NCI-H1048 (cell line): ENCODE data around the gene DYNC1LI1.
"Not testable (repeated sequence)": the region's sequence is repeated elsewhere in the genome, so short reads cannot be mapped to it uniquely, and the experiment has no call there.

Source experiments
- DNase-seq: peaks from one replicate; lab custom pipeline; 2025; lab: John Stamatoyannopoulos, UW

DYNC1LI1 gene

GRCh38 chr3:32583708-32584107, 13.1 kb upstream of the DYNC1LI1 start:
- no peak for DNase-seq

- DNase-seq: not testable (repeated sequence)
Measured at GRCh38 chr3:32578669-32579068, 8.0 kb upstream of the DYNC1LI1 start.

GRCh38 chr3:32577581-32578556, 7.2 kb upstream of the DYNC1LI1 start:
- no peak for DNase-seq

GRCh38 chr3:32577174-32577573, 6.5 kb upstream of the DYNC1LI1 start:
- DNase-seq: no peak

- DNase-seq: no peak
Measured at GRCh38 chr3:32575451-32576113, 4.9 kb upstream of the DYNC1LI1 start.

GRCh38 chr3:32571192-32571485, 481 bp upstream of the DYNC1LI1 start:
- DNase-seq: no peak

GRCh38 chr3:32569540-32570420, 878 bp downstream of the DYNC1LI1 start:
- no peak for DNase-seq

- no peak for DNase-seq
Measured at GRCh38 chr3:32568953-32569352, 1.7 kb downstream of the DYNC1LI1 start.

- DNase-seq: no peak
Measured at GRCh38 chr3:32564195-32564594, 6.5 kb downstream of the DYNC1LI1 start.

- DNase-seq: no peak
Measured at GRCh38 chr3:32562640-32563039, 8.0 kb downstream of the DYNC1LI1 start.

- no peak for DNase-seq
Measured at GRCh38 chr3:32557640-32558352, 12.9 kb downstream of the DYNC1LI1 start.

GRCh38 chr3:32556332-32556731, 14.3 kb downstream of the DYNC1LI1 start:
- no peak for DNase-seq

GRCh38 chr3:32553973-32554372, 16.7 kb downstream of the DYNC1LI1 start:
- DNase-seq: no peak

GRCh38 chr3:32553459-32553858, 17.2 kb downstream of the DYNC1LI1 start:
- no peak for DNase-seq

GRCh38 chr3:32552013-32552412, 18.6 kb downstream of the DYNC1LI1 start:
- DNase-seq: no peak

GRCh38 chr3:32551496-32551895, 19.2 kb downstream of the DYNC1LI1 start:
- DNase-seq: no peak

GRCh38 chr3:32551087-32551486, 19.6 kb downstream of the DYNC1LI1 start:
- no peak for DNase-seq

GRCh38 chr3:32545305-32545704, 25.4 kb downstream of the DYNC1LI1 start:
- DNase-seq: no peak

- DNase-seq: no peak
Measured at GRCh38 chr3:32544894-32545293, 25.8 kb downstream of the DYNC1LI1 start.

GRCh38 chr3:32542807-32543206, 27.9 kb downstream of the DYNC1LI1 start:
- no peak for DNase-seq

GRCh38 chr3:32540899-32541298, 29.8 kb downstream of the DYNC1LI1 start:
- DNase-seq: no peak

- DNase-seq: no peak
Measured at GRCh38 chr3:32532434-32532833, 38.2 kb downstream of the DYNC1LI1 start.
